Lung (tissue), 12 donors: ENCODE results near the gene LIMS2. TPM values are rescaled to one million over a fixed set of nuclear protein-coding genes. Genes with fewer than 3 reads are reported as not detected.

Source experiments
- ATAC-seq: fragments of 200-7000 bp; cut with Tn5 transposase; one replicate; pipeline ENCODE4 v1.9.1; 2020; ENCODE audit warnings: moderate number of reproducible peaks; ENCODE audit not compliant: insufficient read depth, low FRiP score
- DNase-seq, 3 donors: peaks; one replicate each; pipeline ENCODE4 v3.0.0-alpha.2; 2013 to 2017
- H3K27ac ChIP-seq, 2 donors: one replicate each; pipeline ENCODE4 v1.5.1; 2013; ENCODE audit warnings: mild to moderate bottlenecking in 2 of 2, moderate library complexity in 2 of 2, control low read depth in 1 of 2, inconsistent platforms in 1 of 2, low read depth in 1 of 2, low read length in 1 of 2
- H3K27me3 ChIP-seq, 3 donors: one replicate each; pipeline ENCODE4 v1.5.1; 2013; ENCODE audit warnings: low read length in 2 of 3; ENCODE audit not compliant: control insufficient read depth in 3 of 3, insufficient read depth in 3 of 3
- H3K36me3 ChIP-seq, 4 donors: one replicate each; pipeline ENCODE4 v1.5.1; 2013; ENCODE audit warnings: low read length in 4 of 4, mild to moderate bottlenecking in 1 of 4, moderate library complexity in 1 of 4; ENCODE audit not compliant: control insufficient read depth in 4 of 4, insufficient read depth in 4 of 4
- H3K4me1 ChIP-seq, 5 donors: one replicate each; pipeline ENCODE4 v1.5.1; 2013; ENCODE audit warnings: low read length in 5 of 5, mild to moderate bottlenecking in 2 of 5, moderate library complexity in 1 of 5; ENCODE audit not compliant: control insufficient read depth in 5 of 5, insufficient read depth in 5 of 5
- H3K4me3 ChIP-seq: one replicate; pipeline ENCODE4 v1.5.1; 2013; ENCODE audit warnings: mild to moderate bottlenecking, control low read depth, moderate library complexity
- H3K9ac ChIP-seq, 2 donors: one replicate each; pipeline ENCODE4 v1.5.1; 2013; ENCODE audit warnings: low read length in 2 of 2, control low read depth in 1 of 2; ENCODE audit not compliant: insufficient read depth in 1 of 2
- H3K9me3 ChIP-seq, 4 donors: one replicate each; pipeline ENCODE4 v1.5.1; 2013; ENCODE audit warnings: low read length in 3 of 4, mild to moderate bottlenecking in 1 of 4, moderate library complexity in 1 of 4; ENCODE audit not compliant: control insufficient read depth in 4 of 4, insufficient read depth in 3 of 4
- WGBS, 2 donors: extraction: QIAGEN DNeasy Blood & Tissue Kit; methylation state at CpG; one replicate each; pipeline ENCODE4 v1.1.7; 2013; 5-methylcytosine and 5-hydroxymethylcytosine counted together
- polyA plus RNA-seq, 2 donors: library from polyadenylated mRNA; stranded (reverse); fragments of 200-250 nt; gene quantifications; one replicate each; pipeline ENCODE4 v1.2.1, GENCODE V29; 2013
- total RNA-seq, 2 donors: library from RNA; depleted of rRNA in 1 of 2; stranded (reverse); fragments of >200 nt in 1 of 2; gene quantifications; one replicate each; pipeline ENCODE4 v1.2.1, GENCODE V29; 2014 to 2021
- TF ChIP-seq, protein P1 (sequence below): IDR thresholded peaks from 2 replicates; pipeline ENCODE4 v1.5.1; 2012; ENCODE audit warnings: mild to moderate bottlenecking; ENCODE audit errors: control extremely low read depth, extremely low read depth
- donor health status: control.
- donor health status: control.
- donor health status: Bipolar disorder and iron deficiency.
- donor health status: healthy.
- donor health status: DM: yes; HTN: yes; CAD: no.

LIMS2 gene
- total and polyA plus RNA-seq, 4 donors = 22.2 to 138 (median 80.4) TPM

- H3K4me1 ChIP-seq = no peaks in the 10 kb centered on the region
- TF ChIP-seq, protein P1, sequence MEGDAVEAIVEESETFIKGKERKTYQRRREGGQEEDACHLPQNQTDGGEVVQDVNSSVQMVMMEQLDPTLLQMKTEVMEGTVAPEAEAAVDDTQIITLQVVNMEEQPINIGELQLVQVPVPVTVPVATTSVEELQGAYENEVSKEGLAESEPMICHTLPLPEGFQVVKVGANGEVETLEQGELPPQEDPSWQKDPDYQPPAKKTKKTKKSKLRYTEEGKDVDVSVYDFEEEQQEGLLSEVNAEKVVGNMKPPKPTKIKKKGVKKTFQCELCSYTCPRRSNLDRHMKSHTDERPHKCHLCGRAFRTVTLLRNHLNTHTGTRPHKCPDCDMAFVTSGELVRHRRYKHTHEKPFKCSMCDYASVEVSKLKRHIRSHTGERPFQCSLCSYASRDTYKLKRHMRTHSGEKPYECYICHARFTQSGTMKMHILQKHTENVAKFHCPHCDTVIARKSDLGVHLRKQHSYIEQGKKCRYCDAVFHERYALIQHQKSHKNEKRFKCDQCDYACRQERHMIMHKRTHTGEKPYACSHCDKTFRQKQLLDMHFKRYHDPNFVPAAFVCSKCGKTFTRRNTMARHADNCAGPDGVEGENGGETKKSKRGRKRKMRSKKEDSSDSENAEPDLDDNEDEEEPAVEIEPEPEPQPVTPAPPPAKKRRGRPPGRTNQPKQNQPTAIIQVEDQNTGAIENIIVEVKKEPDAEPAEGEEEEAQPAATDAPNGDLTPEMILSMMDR = no peak
- WGBS, 2 donors = 53 to 64% methylated on average over 18 of the region's 18 CpGs
- no peak overlapping the region for H3K9ac ChIP-seq
- DNase-seq = no peak
- H3K27ac ChIP-seq = no peak overlapping the region
- H3K9me3 ChIP-seq = peaks cover 0 to 29% (median 4%) of the 10 kb centered on the region in 4 donors
- no peak overlapping the region for H3K4me3 ChIP-seq
- no peak for ATAC-seq
- H3K27me3 ChIP-seq = no peaks in the 10 kb centered on the region
- no peaks in the 10 kb centered on the region for H3K36me3 ChIP-seq
These were observed 59.7 kb downstream of the LIMS2 start for GRCh38 chr2:127615511-127616166.

DNA sequence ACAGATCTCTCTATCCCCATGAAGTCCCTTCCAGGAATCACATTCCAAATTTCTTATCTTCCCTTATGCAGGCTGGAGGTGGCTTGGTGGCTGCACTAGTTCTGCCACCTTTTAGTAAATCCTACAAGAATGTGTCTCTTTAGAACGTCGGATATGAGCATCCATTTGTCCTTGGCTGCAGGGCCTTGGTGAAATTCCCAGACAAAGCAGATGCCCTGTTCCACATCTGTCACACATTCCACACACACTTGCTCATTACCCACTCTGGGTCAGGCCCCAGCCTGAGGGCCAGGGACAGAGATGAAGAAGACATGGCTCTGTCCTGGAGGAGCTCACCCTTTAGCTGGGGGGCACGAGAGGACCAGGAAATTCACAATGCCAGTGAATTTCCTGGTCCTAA is 60.6 kb downstream of the LIMS2 start:
- no peak overlapping the region for H3K27ac ChIP-seq
- TF ChIP-seq, protein P1 = no peak
- no peaks in the 10 kb centered on the region for H3K27me3 ChIP-seq
- H3K4me1 ChIP-seq = no peaks in the 10 kb centered on the region
- no peak for DNase-seq
- H3K4me3 ChIP-seq = no peak overlapping the region
- no peak for ATAC-seq
- no peak overlapping the region for H3K9ac ChIP-seq
- no peaks in the 10 kb centered on the region for H3K36me3 ChIP-seq
- 81 to 89% methylated on average over 3 of the region's 3 CpGs for WGBS, 2 donors
- peaks cover 0 to 29% (median 4%) of the 10 kb centered on the region in 4 donors for H3K9me3 ChIP-seq

DNA sequence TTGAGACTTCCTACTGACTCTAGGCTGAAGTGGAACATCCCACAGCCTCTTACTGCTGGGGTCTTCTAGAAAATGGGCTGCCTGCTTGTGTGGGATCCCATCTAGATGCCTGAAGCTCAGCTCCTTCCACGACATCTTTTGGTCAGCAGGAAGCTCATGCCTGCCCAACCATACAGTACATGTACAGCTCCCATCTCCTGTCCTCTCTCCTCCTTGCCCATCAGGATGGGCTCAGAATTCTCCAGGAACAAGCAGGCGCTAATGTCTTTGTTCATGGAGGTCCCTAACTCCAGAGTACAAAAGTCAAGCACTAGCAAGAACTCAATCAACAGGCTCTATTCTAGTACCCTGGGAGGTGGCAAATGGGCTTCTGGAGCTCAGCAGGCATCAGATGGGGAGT is 61.1 kb downstream of the LIMS2 start:
- no peak overlapping the region for H3K27ac ChIP-seq
- TF ChIP-seq, protein P1 = no peak
- ATAC-seq = no peak
- no peaks in the 10 kb centered on the region for H3K27me3 ChIP-seq
- no peak overlapping the region for H3K4me3 ChIP-seq
- no peak for DNase-seq
- WGBS, 2 donors = 95 to 100% methylated on average over 2 of the region's 2 CpGs
- H3K4me1 ChIP-seq = no peaks in the 10 kb centered on the region
- no peak overlapping the region for H3K9ac ChIP-seq
- H3K36me3 ChIP-seq = no peaks in the 10 kb centered on the region
- H3K9me3 ChIP-seq = peaks cover 0 to 29% (median 4%) of the 10 kb centered on the region in 4 donors
